HPDE6-E6E7 (cell line): ENCODE data around the gene GALR3.

Experiments
- DNase-seq: peaks from one replicate; pipeline ENCODE4 v3.0.0; 2011; ENCODE audit warnings: missing footprints; ENCODE audit errors: extremely low spot score

Gene GALR3

GRCh38 chr22:37822079-37822833, 926 bp upstream of the GALR3 start:
- no peak for DNase-seq

GRCh38 chr22:37824674-37825641, 1.8 kb downstream of the GALR3 start:
- DNase-seq, result no peak

- DNase-seq, result no peak
Measured at GRCh38 chr22:37827056-37827455, 3.9 kb downstream of the GALR3 start.

GRCh38 chr22:37830093-37830842, 7.1 kb downstream of the GALR3 start:
- DNase-seq, result no peak

- no peak for DNase-seq
Measured at GRCh38 chr22:37831472-37831871, 8.3 kb downstream of the GALR3 start.

GRCh38 chr22:37832022-37832857, 9.1 kb downstream of the GALR3 start:
- DNase-seq, result no peak

- no peak for DNase-seq
Measured at GRCh38 chr22:37842015-37842793, 19.0 kb downstream of the GALR3 start.

- DNase-seq, result no peak
Measured at GRCh38 chr22:37843741-37844089, 20.5 kb downstream of the GALR3 start.

GRCh38 chr22:37844904-37845329, 21.7 kb downstream of the GALR3 start:
- no peak for DNase-seq

- DNase-seq, result no peak
Measured at GRCh38 chr22:37846433-37846832, 23.3 kb downstream of the GALR3 start.

GRCh38 chr22:37848587-37849088, 25.5 kb downstream of the GALR3 start:
- DNase-seq, result no peak

- DNase-seq, result peak; percentile 93
Measured at GRCh38 chr22:37849089-37849751, 26.0 kb downstream of the GALR3 start, which contains the start of gene EIF3L. Gene EIF3L, plus strand, starts transcription at chr22:37849419. Its CDS starts 31 bp downstream, at chr22:37849450.

GRCh38 chr22:37850801-37851200, 27.6 kb downstream of the GALR3 start:
- no peak for DNase-seq

- DNase-seq, result no peak
Measured at GRCh38 chr22:37852418-37852817, 29.2 kb downstream of the GALR3 start.

GRCh38 chr22:37854946-37855345, 31.8 kb downstream of the GALR3 start:
- DNase-seq, result no peak

- DNase-seq, result no peak
Measured at GRCh38 chr22:37855462-37855861, 32.3 kb downstream of the GALR3 start.

GRCh38 chr22:37860796-37861421, 37.7 kb downstream of the GALR3 start:
- no peak for DNase-seq

- no peak for DNase-seq
Measured at GRCh38 chr22:37862570-37863325, 39.6 kb downstream of the GALR3 start.
